ENCODE data around the gene BRI3.

BRI3 gene

DNA sequence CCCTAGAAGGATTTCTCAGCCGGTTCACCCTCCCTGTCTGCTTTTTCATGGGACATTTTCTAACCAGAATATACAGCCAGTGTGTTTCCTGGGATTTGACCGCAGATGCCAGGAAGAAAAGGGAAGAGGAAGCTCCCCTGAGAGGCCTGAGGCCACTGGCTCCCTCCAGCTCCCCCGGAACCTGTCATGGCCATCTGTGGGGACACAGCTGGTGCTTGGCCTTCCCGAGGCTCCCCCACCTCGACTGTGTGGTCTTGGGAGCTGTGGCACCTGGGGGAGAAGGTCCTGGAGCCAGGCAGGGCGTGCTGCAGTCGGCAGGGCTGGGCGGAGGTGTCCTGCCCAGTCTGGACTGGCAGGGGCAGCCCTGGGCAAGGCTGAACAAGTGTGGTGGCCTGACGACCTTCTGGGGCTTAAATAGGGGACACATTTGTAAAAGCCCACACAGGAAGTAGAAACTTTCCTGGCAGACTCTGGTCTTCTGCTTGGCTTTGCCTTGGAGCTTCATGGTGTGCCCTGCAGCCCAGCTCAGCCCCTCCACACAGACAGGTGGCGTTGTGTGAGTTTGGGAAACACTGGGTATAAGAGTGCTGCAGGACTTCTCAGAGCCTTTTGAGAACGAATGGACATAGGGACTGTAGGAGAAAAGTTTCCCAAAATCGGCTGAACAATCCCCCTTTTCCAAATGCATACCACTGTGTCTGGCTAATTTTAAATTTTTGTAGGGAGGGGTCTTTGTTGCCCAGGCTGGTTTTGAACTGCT is 6.8 kb downstream of the BRI3 start:
- no peak for DNase-seq

DNA sequence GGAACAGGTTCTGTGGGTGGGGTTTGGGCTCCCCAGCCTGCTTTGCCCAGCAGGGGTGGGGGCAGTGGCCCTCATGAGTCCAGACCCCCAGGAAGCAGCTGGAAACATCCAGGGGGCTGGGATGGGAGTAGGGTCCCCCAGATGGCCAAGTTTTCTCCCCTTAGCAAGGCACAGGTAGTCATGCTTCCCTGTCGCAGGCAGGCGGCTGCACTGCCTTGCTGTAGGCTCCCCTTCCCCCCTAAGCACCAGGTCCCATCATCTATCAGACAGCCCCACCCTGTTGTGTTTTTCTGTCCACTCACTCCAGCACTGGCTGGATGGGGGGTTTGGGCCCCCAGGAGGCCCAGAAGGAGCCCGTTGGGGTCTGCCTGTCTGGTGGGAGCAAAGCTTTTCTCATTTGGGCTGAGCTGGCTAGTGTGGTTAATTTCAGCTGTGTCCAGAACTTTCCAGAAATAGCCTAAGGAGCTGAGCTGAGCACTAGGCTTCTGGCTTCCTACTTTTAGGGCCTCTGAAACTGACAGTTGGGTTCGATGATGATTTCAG is 7.9 kb downstream of the BRI3 start:
- DNase-seq = no peak

DNA sequence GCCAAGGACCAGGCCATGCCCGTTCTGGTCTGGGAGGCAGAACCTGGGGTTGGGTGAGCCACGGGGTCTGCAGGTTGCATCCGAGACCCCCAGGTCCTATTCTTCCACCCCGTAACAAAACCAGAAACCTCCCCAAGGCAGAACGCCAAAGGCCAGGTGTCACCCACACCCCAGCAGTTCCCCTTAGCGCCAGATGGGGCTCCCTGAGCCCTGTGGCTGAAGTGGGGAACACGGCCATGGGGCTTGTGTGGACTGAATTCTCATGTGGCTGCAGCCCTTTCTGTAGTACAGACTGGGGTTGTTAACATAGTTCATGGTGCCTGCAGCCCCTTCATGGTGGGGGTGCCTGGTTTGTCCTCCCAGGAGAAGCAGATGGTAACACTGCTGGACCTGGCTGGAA is 10.2 kb downstream of the BRI3 start:
- no peak for DNase-seq

DNA sequence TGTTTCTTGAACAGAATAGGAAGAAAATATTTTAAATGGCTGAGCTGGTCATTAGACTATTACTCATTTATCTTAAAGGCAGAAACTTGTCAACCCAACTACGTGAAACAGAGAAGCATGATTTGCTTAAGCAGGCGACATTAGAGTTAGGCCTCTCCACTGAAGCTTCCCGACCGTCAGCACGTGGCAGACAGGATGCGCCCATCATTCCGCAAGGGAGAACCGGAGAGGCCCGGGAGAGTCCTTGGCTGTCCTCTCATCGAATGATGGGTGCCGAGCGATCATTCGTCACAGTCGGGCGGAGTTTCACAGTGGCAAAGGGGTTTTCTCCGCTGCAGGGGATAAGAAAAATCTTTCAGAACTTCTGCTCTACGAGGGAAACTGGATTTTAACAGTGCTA is 11.8 kb downstream of the BRI3 start:
- no peak for DNase-seq

DNA sequence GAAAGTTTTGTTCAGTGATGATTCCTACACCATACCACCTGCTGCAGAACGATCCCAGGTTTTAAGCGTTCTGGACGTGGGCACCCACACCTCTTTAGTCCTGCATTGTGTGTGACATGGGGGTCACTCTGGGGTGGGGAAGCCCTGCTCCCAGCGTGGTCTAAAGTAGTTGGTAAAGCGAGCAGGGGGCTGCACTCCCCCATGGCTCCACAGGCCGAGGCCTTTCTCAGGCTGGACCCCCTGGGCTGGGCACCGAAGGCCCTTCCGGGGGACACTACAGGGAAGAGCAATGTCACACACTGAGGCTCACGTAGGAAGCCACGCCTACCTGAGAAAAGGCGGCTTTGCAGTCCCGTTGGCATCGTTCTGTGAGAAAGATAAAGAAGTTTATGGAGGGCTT is 12.3 kb downstream of the BRI3 start:
- DNase-seq = no peak

DNA sequence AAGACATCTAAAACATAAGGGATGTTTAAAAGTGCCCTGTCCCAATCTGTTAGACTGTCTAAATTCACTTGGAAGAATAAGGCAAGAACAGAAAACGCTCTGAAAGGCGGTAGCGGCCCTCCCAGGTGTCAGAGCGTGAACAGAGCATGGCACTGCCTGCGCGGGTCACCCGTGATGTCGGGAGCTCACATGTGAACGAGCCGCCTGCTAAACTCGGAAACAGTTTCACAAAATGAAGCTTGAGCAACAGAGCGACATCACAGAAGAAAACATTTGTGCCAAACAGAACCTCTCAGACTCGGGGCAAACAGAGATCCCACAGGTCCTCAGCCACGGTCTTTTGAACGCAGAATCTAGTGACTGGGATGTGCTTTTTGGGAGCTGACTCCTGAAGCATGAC is 12.8 kb downstream of the BRI3 start:
- no peak for DNase-seq

DNA sequence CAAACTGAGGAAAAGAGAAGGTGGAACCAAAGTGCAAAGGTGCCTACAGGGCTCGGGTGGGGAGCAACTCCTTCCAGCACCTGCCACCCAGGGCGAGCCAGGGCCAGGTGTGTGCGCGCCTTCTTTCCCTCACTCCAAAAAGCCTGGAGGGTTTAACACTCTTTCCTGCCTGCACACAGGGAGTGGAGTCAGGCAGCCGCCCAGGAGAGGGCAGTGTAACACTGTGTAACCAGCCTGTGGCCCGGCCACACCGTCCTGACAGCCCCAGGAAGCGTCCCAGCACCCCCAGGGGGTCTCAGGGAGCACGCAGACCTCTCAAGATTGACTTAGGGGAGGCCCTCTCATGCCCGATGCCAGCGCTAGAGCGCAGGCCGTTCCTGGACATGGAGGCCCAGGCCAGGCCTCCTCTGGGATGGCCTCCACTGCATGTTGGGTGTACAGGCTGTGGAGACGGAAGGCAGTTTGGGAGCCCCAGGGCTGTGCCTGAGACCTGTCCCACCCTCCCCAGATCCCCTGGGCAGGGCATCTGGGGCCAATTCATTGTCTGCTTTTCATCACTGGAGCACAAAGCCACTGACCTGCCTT is 13.4 kb downstream of the BRI3 start:
- no peak for DNase-seq

DNA sequence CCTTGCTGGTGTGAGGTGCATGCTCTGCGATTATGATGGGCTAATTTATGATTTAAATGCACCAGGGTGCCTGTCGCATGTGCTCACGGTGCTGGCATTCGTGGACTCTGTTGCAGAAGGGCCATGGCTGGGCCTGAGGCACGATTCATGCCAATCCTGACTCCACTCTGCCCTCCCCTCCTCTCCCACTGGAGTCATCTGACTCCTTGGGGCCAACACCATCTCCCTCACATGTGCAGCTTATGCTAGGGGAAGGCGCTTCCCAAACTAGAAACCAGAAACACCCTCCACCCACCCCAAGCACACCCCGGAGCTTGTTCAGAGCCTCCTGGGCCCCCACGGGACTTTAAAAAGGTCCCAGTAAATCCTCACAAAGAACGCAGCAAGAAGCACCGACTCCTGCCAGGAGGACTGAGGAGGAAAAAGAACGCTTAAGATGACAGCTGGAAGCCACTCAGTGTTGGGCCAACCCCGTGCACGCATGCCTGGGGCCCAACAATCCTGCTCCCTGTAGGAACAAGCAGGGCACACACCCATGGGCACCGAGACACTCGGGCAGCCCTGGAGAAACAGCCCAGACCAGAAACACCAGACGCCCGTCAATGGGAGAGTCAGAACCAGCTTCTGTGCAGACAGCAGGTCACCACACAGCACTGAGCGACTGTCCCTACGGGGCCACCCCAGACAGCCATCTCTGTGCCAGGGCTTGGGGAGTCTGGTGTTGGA is 14.1 kb downstream of the BRI3 start:
- DNase-seq = no peak

DNA sequence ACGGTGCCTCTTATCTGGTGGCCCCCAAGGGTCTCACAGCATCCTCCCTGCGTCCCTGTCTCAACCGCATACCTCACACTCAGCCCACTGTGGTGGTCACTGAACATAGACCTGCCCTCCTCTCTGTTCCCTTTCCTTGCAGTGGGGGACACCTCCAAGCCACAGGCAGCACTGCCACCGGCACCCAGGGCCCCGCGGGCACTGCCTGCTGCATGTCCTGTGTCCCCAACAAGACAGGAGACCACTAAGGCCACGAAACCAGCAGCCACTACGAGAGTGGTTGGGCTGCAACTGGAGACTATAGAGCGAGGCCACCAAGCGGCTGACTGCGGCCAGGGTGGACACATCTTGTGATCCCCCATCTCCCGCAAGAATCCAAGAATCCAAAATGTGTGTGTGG is 15.3 kb downstream of the BRI3 start:
- DNase-seq = no peak

DNA sequence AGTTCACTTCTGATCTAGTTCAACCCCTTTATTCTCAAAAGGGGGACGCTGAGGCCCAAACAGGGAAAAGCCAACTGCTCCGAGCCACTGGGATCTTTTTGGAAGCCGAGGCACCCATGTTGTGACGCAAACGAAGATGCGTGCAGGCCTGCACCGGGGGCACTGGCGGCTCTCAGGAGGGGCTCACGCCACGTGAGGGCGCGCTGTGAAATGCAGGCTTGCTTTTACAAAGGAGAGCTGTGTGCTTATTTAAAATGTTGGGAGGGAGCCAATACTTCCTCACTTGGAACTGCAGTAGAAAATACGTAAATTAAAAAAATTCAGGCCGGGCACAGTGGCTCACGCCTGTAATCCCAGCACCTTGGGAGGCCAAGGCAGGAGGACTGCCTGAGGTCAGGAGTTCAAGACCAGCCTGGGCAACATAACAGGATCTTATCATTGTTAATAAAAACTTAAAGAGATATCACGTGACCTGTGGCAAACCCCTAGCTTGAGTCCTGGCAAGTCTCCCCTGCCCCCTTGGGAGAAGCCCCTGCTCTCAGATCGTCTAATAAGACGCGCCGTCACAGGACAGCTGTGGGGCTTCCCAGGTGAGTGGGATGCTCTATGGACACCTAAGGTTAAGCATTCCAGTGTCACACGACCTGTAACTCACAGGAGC is 16.3 kb downstream of the BRI3 start:
- no peak for DNase-seq

DNA sequence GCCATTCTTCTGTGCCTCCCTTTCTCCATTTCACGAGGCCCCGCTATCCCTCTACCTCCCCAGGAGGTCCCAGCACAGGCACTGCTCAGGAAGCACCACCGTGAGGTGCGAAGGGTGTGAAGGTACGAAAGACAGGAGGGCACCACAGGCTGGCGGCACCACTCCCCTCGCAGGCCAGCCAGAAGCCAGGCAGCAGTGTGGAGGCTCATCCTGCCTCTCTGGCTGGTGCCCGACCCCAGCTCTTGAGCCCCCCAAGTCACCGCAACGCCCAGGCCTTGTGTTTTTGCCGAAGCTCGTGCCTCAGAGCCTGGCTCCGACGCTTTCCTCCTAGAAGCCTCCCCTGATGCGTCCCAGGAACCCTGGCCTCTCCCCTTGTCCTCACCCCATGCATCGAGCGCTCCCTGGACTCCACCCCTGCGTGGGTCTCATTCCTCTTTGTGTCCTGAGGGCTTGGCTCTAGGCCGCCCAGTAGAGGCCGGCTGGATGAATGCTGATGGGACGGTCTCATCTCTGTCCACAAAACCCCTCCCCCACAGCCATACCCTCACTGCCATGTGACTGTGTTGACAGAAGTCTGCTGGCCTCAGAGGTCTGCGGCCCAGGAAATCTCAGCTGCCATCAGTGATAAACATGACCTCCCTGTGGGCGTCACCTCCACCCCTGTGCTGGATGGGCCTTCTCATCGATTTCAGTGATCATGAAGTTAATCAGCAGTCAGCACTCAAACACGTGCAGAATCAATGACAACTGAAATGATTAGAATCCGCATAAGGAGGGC is 19.3 kb downstream of the BRI3 start:
- DNase-seq = no peak

DNA sequence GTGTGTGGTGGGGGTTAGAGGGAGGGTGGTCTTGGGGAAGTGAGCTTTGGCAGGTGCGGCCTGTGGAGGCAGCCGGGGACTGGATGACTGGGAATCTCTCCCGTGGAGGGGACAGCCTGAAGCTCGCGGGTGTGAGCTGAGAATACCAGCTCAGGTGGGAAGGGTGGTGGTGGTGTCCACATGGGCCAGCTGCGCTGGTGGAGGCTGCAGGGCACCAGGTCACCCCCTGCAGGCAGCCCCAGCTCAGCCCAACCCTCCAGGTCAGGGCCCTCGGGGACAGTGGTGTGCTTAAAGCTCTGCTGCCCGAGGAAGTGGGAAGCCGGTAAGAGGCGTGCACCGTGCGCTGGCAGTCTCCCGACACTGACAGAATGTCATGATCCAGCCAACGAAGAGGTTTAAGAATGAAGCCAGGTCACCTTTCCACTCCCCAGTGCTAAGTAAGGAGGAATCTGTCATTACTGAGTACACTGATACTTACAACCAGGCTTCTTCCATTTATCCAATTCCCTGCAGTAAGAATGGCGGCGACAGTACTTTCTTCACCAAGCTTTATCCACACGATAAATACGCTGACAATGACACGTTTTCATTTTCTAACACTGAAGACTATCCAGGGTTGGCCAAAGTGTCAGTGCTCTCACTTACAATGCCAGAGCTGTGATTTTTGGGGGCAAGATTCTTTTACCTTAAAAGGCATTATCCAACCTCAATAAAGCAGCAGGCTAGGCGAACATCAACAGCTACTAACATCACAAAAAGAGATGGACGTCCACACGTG is 20.4 kb downstream of the BRI3 start:
- DNase-seq = no peak

DNA sequence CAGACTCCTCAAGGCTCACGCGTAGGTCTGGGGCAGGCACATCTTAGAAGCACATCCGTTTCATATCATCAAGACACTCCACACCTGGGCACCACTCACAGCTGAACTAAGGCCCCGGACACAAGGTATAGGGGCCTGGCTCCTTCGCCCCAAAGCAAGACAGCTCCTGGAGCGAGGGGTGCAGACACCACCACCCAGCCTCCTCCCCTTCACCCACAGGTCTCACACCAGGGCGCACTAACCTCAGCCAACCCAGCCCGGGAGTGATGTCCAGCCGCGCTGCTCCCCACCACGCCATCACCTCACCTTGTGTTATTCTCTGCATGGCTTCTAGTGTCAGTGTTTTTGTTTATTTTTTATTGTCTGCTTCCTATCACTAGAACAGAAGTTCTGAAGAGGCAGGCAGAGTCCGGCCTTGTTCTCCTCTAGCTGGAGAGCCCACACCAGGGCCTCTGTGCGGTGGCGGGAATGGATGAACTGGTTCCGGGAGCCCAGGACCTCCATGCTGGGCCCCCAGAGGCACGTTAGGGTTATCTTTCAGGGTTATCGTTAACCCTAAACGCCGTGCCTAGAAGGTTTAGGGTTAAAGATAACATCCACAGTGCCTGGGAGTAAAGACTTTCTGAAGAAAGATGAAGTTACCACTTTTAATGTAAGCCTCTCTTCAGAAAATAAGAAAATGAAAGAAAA is 21.8 kb downstream of the BRI3 start:
- DNase-seq = no peak

DNA sequence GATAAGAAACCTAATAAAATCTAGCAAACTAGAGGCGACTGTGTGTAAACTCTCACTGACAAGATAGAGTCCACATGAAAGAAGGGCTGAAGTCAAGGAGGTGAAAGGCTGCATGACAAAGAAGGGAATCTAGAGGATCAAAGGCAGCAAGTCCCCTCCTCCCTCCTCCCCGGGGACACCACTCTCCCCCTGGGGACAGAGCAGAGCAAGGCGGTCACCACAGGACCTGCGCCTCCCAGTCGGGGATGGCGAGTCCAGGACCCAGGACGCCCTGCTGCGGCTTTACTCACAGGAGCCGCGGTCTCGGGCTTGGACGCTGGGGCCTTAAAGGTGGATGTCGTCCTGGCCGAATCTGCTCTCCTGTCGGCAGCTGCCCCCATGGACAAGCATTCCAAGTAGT is 22.4 kb downstream of the BRI3 start:
- DNase-seq = no peak

DNA sequence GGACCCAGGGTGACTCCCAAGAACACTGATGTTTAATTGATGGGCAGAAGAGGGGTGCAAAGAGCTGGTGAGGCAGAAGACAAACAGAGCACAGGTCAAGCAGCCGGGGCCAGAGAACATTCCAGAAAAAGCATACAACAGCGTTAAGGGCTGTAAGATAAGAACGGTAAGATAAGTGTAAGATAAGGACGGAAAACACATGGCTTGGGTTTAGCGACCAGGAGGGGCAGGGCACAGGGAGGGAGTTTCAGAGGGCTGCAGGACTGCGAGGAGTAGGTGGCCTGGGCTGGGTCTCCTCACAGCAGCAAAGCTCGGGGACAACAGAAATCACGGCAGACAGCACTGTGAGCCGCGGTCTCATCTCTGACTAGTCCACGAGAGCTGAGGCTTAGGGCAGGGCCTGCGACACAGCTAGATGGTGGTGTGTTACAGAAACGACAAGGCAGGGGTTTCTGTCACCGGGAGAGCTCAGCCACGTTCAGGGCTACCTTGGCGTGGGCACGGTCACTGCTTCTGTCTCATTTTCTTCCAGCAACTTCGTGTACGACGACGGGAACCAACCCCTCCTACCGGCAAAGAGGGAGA is 24.6 kb downstream of the BRI3 start:
- DNase-seq = no peak

DNA sequence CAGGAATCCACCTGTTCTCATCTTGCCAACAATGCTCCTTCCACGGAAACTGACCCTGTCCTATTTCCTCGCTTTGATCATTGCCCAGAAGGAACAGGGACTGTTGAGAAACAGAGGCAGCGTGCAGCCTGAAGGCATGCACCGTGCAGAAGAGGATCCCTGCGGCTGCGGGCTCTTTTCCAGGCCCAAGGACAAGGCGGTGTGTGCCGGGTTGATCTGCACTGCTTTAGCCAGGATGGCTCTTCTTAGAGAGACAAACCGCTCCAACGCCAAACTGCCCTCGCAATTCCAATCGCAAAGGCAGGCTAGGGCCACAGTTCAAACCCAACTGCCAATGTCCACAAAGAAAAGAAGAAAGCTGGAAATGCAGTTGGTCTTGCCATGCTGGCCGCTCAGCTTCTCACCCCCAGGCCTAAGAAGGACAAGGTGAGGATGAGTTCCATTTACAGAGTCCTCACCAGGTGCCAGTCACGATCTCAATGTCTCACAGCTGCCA is 26.5 kb downstream of the BRI3 start:
- DNase-seq = no peak

DNA sequence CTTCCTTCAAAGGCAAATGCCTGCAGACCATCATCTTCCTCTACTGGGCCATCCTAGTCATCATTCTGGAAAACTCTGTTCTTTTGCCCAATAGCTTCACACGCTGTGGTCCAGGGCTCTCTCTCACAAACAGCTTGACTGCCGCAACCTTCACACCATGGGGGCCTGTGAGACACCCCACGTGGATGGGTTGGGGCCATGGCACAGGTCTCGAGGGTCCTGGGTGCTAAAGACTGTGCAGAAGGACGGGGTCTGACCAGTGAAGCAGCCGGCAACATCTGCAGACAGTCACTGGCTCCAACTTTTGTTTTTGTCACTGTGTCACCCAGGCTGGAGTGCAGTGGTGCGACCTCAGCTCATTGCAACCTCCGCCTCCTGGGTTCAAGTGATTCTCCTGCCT is 28.1 kb downstream of the BRI3 start:
- no peak for DNase-seq

DNA sequence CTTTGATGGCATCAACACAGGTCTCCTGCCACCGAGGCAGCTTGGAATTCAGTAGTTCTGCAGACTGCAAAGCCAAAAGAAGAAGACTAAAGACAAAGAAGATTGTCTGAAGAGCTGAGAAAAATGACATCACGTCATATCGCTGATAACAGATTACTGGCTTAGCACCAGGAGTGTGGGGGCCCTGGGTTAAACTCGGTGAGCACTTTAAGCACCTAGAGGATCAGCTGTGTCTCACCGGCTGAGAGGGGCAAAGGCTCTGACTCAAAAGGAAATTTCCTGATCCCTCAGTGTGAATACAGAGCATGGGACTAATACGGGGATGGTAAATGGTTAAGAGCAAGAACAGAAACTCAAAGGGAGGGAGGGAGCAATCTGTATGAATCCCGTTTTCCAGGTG is 30.7 kb downstream of the BRI3 start:
- no peak for DNase-seq

DNA sequence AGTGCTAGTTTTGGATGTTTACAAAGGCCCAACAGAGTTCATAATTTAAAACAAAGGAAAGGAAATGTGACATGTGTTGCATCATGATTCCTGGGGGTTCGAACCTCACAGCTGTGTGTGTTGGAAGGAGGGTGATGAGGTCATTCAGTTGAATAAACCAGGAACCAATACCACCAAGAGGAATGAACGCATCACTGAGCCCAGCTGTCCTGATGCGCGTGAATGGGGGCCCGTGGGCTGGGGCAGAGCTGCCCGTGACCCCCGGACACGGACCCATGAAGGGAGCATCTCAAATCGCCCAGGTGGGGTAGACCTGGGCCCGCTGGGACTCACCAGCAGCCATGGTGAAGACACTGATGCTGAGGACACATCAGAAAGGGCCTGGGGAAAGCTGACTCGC is 33.0 kb downstream of the BRI3 start:
- no peak for DNase-seq

DNA sequence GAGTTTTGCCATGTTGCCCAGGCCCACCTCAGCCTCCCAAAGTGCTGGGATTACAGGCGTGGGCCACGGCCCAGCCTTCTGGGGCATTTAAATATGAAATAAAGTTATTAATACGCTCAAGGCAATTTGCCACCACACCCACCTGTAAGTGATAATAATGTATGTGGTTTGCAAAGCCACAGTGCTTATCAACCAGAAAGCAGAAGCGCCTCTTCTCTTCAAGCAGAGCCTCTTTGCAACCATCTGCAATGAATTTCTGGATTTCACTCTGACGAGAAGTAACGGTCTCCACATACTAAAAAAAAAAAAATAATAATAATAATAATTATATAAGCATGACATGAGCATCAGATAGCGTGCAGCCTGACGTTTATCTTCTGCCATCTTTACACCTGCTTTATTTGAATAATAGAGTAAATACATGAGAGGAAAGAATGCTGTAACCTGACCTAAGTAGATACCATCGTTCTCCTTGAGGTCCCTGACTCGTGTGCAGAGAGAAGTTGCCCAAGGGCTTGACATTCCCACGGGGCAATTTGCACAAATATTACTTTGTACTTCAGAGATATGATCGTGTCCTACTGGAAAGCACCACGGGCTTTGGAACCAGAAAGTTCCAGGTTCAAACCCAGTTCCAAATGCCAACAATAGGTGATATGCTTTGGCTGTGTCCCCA is 34.0 kb downstream of the BRI3 start:
- no peak for DNase-seq
